Measurements from ENCODE around the gene CDH2. TPM values are rescaled to one million over a fixed set of nuclear protein-coding genes. Genes with fewer than 3 reads are reported as not detected.

Gene CDH2
- total RNA-seq, 1 experiment from 2014 or later: 6.4 TPM

- CTCF ChIA-PET: no interaction called here
- BruUV-seq (replicated peaks): no TSS peak
These were observed 245.4 kb downstream of the CDH2 start for GRCh38 chr18:27931535-27931934.

GRCh38 chr18:27922780-27923179 lies 254.2 kb downstream of the CDH2 start:
- H4K20me1 ChIP-seq (ENCODE audit: insufficient read depth): no peaks in the 10 kb centered on the region
- TF ChIP-seq EZH2 (IDR thresholded peaks at IDR 0.05; ENCODE audit: low read depth): no peak
- no peak for TF ChIP-seq CTCF (conservative IDR thresholded peaks at IDR 0.05)
- no TSS peak for BruUV-seq (replicated peaks)
- no peaks in the 10 kb centered on the region for H3K9me3 ChIP-seq (ENCODE audit: insufficient read depth, low read depth)
- H3K4me1 ChIP-seq (replicated peaks; ENCODE audit: insufficient read depth): peaks cover 10% of the 10 kb centered on the region
- no peak overlapping the region for H3K27ac ChIP-seq
- H3K36me3 ChIP-seq (ENCODE audit: low read depth): no peaks in the 10 kb centered on the region
- CTCF ChIA-PET: no interaction called here
- H3K27me3 ChIP-seq (ENCODE audit: insufficient read depth, low read depth): no peaks in the 10 kb centered on the region
- DNase-seq: no peak
- H3K4me2 ChIP-seq: no peak overlapping the region
- no peaks in the 10 kb centered on the region for H3K79me2 ChIP-seq (ENCODE audit: low read depth)
- intact Hi-C loops (cut with micrococcal nuclease; ENCODE audit: unreplicated experiment): no loop called here
- POLR2A ChIA-PET (ENCODE audit: unreplicated experiment): no interaction called here
- no peak overlapping the region for H3K4me3 ChIP-seq
- H3K9me2 ChIP-seq (ENCODE audit: insufficient read depth): no peaks in the 10 kb centered on the region
- no peaks in the 10 kb centered on the region; the same call in 1 of the 2 replicates for H3F3A ChIP-seq (ENCODE audit: insufficient read depth, low read depth)
- H2AFZ ChIP-seq: no peak overlapping the region

More at GRCh38 chr18:27931535-27931934, 245.4 kb downstream of the CDH2 start:
- Histone ChIP-seq H3K27me3 (ENCODE audit: insufficient read depth, low read depth) (no peaks in the 10 kb centered on the region), H3K9me2 (ENCODE audit: insufficient read depth) (no peaks in the 10 kb centered on the region), H3K4me2 (no peak overlapping the region), H2AFZ (no peak overlapping the region), H3K27ac (no peak overlapping the region), H3K4me3 (no peak overlapping the region), H3K4me1 (replicated peaks; ENCODE audit: insufficient read depth) (no peaks in the 10 kb centered on the region), H3K9me3 (ENCODE audit: insufficient read depth, low read depth) (no peaks in the 10 kb centered on the region), H3K79me2 (ENCODE audit: low read depth) (no peaks in the 10 kb centered on the region), H4K20me1 (ENCODE audit: insufficient read depth) (no peaks in the 10 kb centered on the region), H3K36me3 (ENCODE audit: low read depth) (no peaks in the 10 kb centered on the region), H3F3A (ENCODE audit: insufficient read depth, low read depth) (no peaks in the 10 kb centered on the region)
- POLR2A ChIA-PET (ENCODE audit: unreplicated experiment): no interaction called here
- no peak for DNase-seq
- TF ChIP-seq CTCF (conservative IDR thresholded peaks at IDR 0.05): no peak
- intact Hi-C loops (cut with micrococcal nuclease; ENCODE audit: unreplicated experiment): no loop called here

GRCh38 chr18:27921904-27922751 lies 254.8 kb downstream of the CDH2 start:
- TF ChIP-seq CTCF (conservative IDR thresholded peaks at IDR 0.05) (no peak), EZH2 (IDR thresholded peaks at IDR 0.05; ENCODE audit: low read depth) (no peak)
- Histone ChIP-seq H3F3A (ENCODE audit: insufficient read depth, low read depth) (no peaks in the 10 kb centered on the region; the same call in 1 of the 2 replicates), H3K27me3 (ENCODE audit: insufficient read depth, low read depth) (no peaks in the 10 kb centered on the region), H3K4me3 (peak overlapping the region; percentile 51), H3K27ac (peak overlapping the region; percentile 88), H3K9me3 (ENCODE audit: insufficient read depth, low read depth) (no peaks in the 10 kb centered on the region), H3K79me2 (ENCODE audit: low read depth) (no peaks in the 10 kb centered on the region), H3K4me2 (peak overlapping the region; percentile 74), H4K20me1 (ENCODE audit: insufficient read depth) (no peaks in the 10 kb centered on the region), H3K9me2 (ENCODE audit: insufficient read depth) (no peaks in the 10 kb centered on the region), H3K36me3 (ENCODE audit: low read depth) (no peaks in the 10 kb centered on the region), H3K4me1 (replicated peaks; ENCODE audit: insufficient read depth) (peaks cover 10% of the 10 kb centered on the region), H2AFZ (peak overlapping the region; percentile 76)
- TSS peak; percentile 73 for BruUV-seq (replicated peaks)
- CTCF ChIA-PET: no interaction called here
- POLR2A ChIA-PET (ENCODE audit: unreplicated experiment): interaction anchor here (0.7 kb wide), 1 partner anchor 47 kb away, joined by 4 read pairs; no protein-coding TSS in a partner anchor
- DNase-seq: peak; percentile 51 to 77
- intact Hi-C loops (cut with micrococcal nuclease; ENCODE audit: unreplicated experiment): no loop called here
